GM23338 (cell line): ENCODE results near the gene EPGN. TPM values are rescaled to one million over a fixed set of nuclear protein-coding genes. Genes with fewer than 3 reads are reported as not detected.

Experiments used
- ATAC-seq: fragments of 200-7000 bp; cut with Tn5 transposase; 3 replicates; pipeline ENCODE4 v1.9.1; 2020
- DNase-seq: peaks from one replicate; pipeline ENCODE4 v3.0.0-alpha.2; 2015; ENCODE audit warnings: low spot score
- H2AFZ ChIP-seq: fragments of 200-600 bp; sonication (generic); 2 replicates; pipeline ENCODE4 v1.8.0; 2016; ENCODE audit warnings: antibody characterized with exemption, mild to moderate bottlenecking, moderate library complexity
- H3F3A ChIP-seq: fragments of 200-600 bp; sonication (generic); replicated peaks from 2 replicates; pipeline ENCODE4 v1.8.0; 2017; ENCODE audit warnings: antibody characterized with exemption, mixed run types, low read depth
- H3K27ac ChIP-seq: fragments of 200-600 bp; sonication (generic); 2 replicates; pipeline ENCODE4 v1.6.1; 2016; ENCODE audit warnings: low read depth
- H3K27me3 ChIP-seq: fragments of 200-600 bp; sonication (generic); 2 replicates; pipeline ENCODE4 v1.8.0; 2016; ENCODE audit warnings: mild to moderate bottlenecking, mixed run types, moderate library complexity; ENCODE audit not compliant: insufficient read depth
- H3K36me3 ChIP-seq: fragments of 200-600 bp; sonication (generic); 2 replicates; pipeline ENCODE4 v1.8.0; 2016; ENCODE audit warnings: mild to moderate bottlenecking; ENCODE audit not compliant: insufficient read depth
- H3K4me1 ChIP-seq: fragments of 200-600 bp; sonication (generic); 2 replicates; pipeline ENCODE4 v1.8.0; 2016; ENCODE audit warnings: mild to moderate bottlenecking, moderate library complexity; ENCODE audit not compliant: insufficient read depth
- H3K4me2 ChIP-seq: fragments of 200-600 bp; sonication (generic); 2 replicates; pipeline ENCODE4 v1.7.1; 2017; ENCODE audit warnings: mixed run types
- H3K4me3 ChIP-seq: fragments of 200-600 bp; sonication (generic); 2 replicates; pipeline ENCODE4 v1.6.1; 2016; ENCODE audit warnings: mixed run types
- H3K79me2 ChIP-seq: fragments of 200-600 bp; sonication (generic); replicated peaks from 2 replicates; pipeline ENCODE4 v1.8.0; 2017; ENCODE audit warnings: mild to moderate bottlenecking; ENCODE audit not compliant: insufficient read depth
- H3K9me2 ChIP-seq: fragments of 200-600 bp; sonication (generic); 2 replicates; pipeline ENCODE4 v1.8.0; 2017; ENCODE audit not compliant: insufficient read depth
- H4K20me1 ChIP-seq: fragments of 200-600 bp; sonication (generic); replicated peaks from 2 replicates; pipeline ENCODE4 v1.8.0; 2017; ENCODE audit warnings: mild to moderate bottlenecking; ENCODE audit not compliant: insufficient read depth
- H3K27ac Mint-ChIP-seq: 2 replicates; pipeline ENCODE4 v1.8.0; 2020; ENCODE audit warnings: inconsistent platforms, mild to moderate bottlenecking, moderate library complexity, mixed read lengths
- H3K27me3 Mint-ChIP-seq: 3 replicates; pipeline ENCODE4 v1.8.0; 2022; ENCODE audit warnings: low read depth, mild to moderate bottlenecking, moderate library complexity, mixed read lengths, inconsistent platforms; ENCODE audit not compliant: insufficient read depth, poor library complexity
- H3K36me3 Mint-ChIP-seq: 3 replicates; pipeline ENCODE4 v1.8.0; 2021; ENCODE audit warnings: low read depth, mild to moderate bottlenecking, inconsistent platforms, moderate library complexity, mixed read lengths
- H3K4me1 Mint-ChIP-seq: 3 replicates; pipeline ENCODE4 v1.8.0; 2020; ENCODE audit warnings: mild to moderate bottlenecking, inconsistent platforms, mixed read lengths
- H3K4me3 Mint-ChIP-seq: 3 replicates; pipeline ENCODE4 v1.8.0; 2021; ENCODE audit warnings: moderate library complexity, mild to moderate bottlenecking, inconsistent platforms, mixed read lengths
- H3K9me3 Mint-ChIP-seq: 3 replicates; pipeline ENCODE4 v1.8.0; 2020; ENCODE audit warnings: moderate library complexity, mild to moderate bottlenecking, inconsistent platforms, mixed read lengths
- CREB1 ChIP-seq: fragments of 250-450 bp; sonication (Bioruptor Pico); IDR thresholded peaks from 2 replicates; pipeline ENCODE4 v1.5.0; 2020; ENCODE audit warnings: low read depth, mild to moderate bottlenecking, moderate library complexity
- CTCF ChIP-seq, 2 experiments: fragments of 200-600 bp in 1 of 2; sonication (generic) in 1 of 2; conservative IDR thresholded peaks; 2 replicates each; pipeline versions ENCODE4 v1.5.1 to v1.6.1; 2016 to 2017; ENCODE audit warnings: antibody characterized with exemption in 2 of 2, low read depth in 2 of 2, mild to moderate bottlenecking in 2 of 2, moderate library complexity in 1 of 2
- EZH2 ChIP-seq: fragments of 200-600 bp; sonication (generic); IDR thresholded peaks from one replicate; pipeline ENCODE4 v1.8.0; 2017; ENCODE audit warnings: antibody characterized with exemption, mild to moderate bottlenecking, low read depth; ENCODE audit not compliant: unreplicated experiment
- JUNB ChIP-seq: IDR thresholded peaks from one replicate; pipeline ENCODE4 v1.6.1; 2016; ENCODE audit warnings: antibody characterized with exemption; ENCODE audit not compliant: unreplicated experiment
- NANOG ChIP-seq: IDR thresholded peaks from 2 replicates; pipeline ENCODE4 v1.6.1; 2016; ENCODE audit warnings: antibody characterized with exemption, borderline replicate concordance
- POLR2AphosphoS5 ChIP-seq: IDR thresholded peaks from 2 replicates; pipeline ENCODE4 v1.6.1; 2016; ENCODE audit warnings: antibody characterized with exemption, low read depth
- REST ChIP-seq: IDR thresholded peaks from one replicate; pipeline ENCODE4 v1.6.1; 2018; ENCODE audit warnings: antibody characterized with exemption; ENCODE audit not compliant: unreplicated experiment
- STAT1 ChIP-seq: IDR thresholded peaks from one replicate; pipeline ENCODE4 v1.6.1; 2016; ENCODE audit warnings: antibody characterized with exemption; ENCODE audit not compliant: unreplicated experiment
- ZNF462 ChIP-seq: fragments of 250-450 bp; sonication (Bioruptor Pico); IDR thresholded peaks from 2 replicates; pipeline ENCODE4 v1.5.0; 2020; ENCODE audit warnings: mild to moderate bottlenecking, moderate library complexity
- polyA plus RNA-seq: library from polyadenylated mRNA; unstranded; fragments of >200 nt; fragmentation: Nextera tagmentation; extraction: Ambion mirVana; gene quantifications from 2 replicates; pipeline ENCODE4 v1.2.1, GENCODE V29; 2016
- total RNA-seq: library from RNA; depleted of rRNA; stranded (reverse); fragments of >200 nt; shearing (Covaris generic); gene quantifications from 2 replicates; pipeline ENCODE4 v1.2.3, GENCODE V29; 2014
- TF ChIP-seq, protein P1 (sequence below): IDR thresholded peaks from 2 replicates; pipeline ENCODE4 v1.6.1; 2016; ENCODE audit warnings: antibody characterized with exemption

Gene EPGN
- total and polyA plus RNA-seq, 2 experiments from 2014 or later = not detected

DNA sequence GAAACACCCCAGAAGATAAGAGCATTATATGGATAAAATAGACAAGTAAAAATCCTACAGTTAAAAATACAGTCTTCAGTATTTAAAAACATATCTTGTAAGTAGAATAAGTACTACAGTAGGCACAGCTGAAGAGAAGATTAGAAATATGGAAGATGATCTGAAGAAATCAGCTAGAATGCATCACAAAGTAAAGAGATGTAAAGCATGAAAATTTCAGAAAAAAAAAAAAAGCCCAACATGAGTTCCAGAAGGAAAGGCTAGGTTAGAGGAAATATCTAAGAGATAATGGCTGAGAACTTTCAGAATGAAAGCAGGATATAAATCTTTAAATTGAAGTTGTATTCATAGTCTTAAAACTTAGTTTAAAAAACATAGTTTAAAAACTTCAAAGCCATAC is 21.0 kb downstream of the EPGN start:
- peaks cover 4% of the 10 kb centered on the region; the same call in 2 of the 3 replicates for H3K9me3 Mint-ChIP-seq

More for the DNA sequence above, 21.0 kb downstream of the EPGN start:
- Histone ChIP-seq H4K20me1 (no peaks in the 10 kb centered on the region), H3K79me2 (no peaks in the 10 kb centered on the region), H3K27me3 (no peaks in the 10 kb centered on the region), H3F3A (no peaks in the 10 kb centered on the region), H3K36me3 (no peaks in the 10 kb centered on the region), H3K4me2 (no peak overlapping the region), H3K4me3 (no peak overlapping the region), H3K4me1 (peaks cover 3% of the 10 kb centered on the region; the same call in 1 of the 2 replicates), H2AFZ (no peak overlapping the region), H3K27ac (no peak overlapping the region), H3K9me2 (no peaks in the 10 kb centered on the region)
- H3K27ac Mint-ChIP-seq = no peak overlapping the region
- no peak overlapping the region for H3K4me3 Mint-ChIP-seq
- no peak for DNase-seq
- peaks cover 5% of the 10 kb centered on the region; the same call in 1 of the 3 replicates for H3K4me1 Mint-ChIP-seq
- TF ChIP-seq EZH2 (no peak), POLR2AphosphoS5 (no peak), STAT1 (no peak), ZNF462 (CRISPR knock-in tag) (no peak), JUNB (no peak), CTCF (conservative IDR thresholded peaks at IDR 0.05; ENCODE audit: low read depth in 2 of 2) (no peak), NANOG (no peak), CREB1 (CRISPR knock-in tag) (no peak), REST (no peak)
- TF ChIP-seq, protein P1, sequence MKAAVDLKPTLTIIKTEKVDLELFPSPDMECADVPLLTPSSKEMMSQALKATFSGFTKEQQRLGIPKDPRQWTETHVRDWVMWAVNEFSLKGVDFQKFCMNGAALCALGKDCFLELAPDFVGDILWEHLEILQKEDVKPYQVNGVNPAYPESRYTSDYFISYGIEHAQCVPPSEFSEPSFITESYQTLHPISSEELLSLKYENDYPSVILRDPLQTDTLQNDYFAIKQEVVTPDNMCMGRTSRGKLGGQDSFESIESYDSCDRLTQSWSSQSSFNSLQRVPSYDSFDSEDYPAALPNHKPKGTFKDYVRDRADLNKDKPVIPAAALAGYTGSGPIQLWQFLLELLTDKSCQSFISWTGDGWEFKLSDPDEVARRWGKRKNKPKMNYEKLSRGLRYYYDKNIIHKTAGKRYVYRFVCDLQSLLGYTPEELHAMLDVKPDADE = no peak
- no peak for ATAC-seq
- H3K27me3 Mint-ChIP-seq = no peaks in the 10 kb centered on the region
- peaks cover under 1% of the 10 kb centered on the region; the same call in 1 of the 3 replicates for H3K36me3 Mint-ChIP-seq
